NCI-H2029 treated with DMSO at 0.1 percent for 48 hours (cell line): ENCODE results near the gene RRM2.

ENCODE experiments used
- DNase-seq: peaks from one replicate; lab custom pipeline; 2025; lab: John Stamatoyannopoulos, UW

The RRM2 gene

DNA sequence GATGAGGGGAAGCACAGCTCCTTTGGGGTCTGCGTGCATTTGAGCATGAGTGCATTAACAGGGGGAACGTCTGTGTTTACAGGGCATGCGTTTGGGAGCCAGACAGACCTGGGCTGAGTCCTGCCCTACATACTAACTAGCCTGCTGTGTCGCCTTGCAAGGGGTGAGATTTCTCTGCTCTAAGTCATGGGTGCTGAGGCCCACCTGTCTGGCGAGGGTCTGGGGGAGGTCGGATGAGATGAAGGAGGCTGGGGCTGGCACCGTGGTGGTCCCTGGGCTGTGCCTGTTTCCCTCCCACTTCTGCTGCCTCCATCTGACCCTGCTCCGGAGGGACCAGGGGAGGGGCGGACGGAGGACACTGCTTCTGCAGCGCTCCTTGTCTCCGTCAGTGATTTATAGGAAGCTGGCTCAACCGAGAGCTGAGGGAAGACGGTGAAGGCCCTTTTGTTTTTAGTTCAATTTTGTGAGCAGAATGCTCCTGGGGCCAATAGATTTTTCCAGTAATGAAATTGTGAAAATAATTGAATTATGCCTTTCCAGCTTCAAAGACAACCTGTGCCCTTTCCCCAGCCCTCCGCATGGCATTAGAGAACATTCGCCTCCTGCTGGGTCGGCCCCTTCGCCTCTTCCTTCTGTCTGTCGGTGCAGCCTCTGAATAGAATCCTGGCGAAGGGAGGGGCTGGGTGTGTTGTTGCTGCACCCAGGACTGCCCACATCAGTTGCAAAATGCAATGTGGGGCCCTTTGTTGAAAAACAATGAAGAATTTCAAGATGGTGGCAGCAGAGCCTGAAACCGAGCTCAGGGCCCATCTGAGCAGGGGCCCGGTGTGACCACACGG lies 49.7 kb downstream of the RRM2 start:
- no peak for DNase-seq

DNA sequence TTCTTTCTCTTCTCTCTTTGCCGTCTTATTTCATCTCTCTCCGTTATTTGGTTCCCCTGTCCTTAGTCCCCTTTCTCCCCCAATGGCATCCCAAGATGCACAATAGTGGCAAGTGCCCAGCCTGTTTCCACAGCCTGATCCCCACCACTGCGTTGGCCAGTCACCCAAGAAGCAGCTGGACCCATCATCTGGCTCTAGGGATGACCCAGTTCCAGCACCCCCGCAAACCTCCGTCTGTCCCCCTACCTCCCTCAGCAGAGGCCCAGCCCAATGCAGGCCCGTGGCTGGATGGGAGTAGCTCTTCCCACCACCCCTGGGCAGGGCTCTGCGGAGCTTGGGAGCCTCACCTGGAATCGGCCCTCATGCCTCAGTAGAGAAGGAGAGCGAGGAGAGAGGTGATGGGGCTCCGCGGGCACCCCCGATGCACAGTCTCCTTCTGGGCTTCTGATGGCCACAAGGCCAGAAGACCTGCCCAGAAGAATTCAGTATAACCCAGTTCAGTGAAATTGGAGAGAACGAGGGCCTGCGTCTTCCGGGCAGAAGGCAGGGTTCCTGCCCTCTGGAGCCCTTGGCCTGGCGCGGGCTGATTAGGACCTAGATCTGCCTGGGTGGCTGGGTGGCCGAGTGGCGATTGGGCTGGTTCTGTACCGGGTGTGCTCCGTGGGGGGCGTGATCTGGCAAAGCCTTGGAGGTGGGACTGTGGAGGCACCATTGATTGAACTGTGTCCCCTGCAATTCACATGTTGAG lies 50.9 kb downstream of the RRM2 start:
- DNase-seq = no peak

DNA sequence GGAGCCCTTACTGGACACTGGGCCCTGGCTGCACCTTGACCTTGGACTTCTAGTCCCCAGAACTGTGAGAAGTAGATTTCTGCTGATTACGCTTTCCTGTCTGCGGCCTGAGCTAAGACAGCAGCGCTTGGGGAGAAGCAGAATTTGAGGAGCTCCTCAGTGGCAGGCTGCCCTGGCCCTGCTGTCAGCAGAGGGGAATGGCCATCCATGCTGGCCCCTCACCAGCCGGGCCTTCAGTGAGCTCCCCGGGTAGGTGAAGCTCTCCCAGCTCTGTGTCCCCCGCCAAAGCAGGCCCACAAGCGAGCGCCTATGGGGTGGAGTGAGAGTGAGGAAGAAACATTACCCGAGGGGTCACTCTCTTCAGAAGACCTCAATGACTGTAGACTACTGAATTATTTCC lies 51.6 kb downstream of the RRM2 start:
- DNase-seq = no peak

DNA sequence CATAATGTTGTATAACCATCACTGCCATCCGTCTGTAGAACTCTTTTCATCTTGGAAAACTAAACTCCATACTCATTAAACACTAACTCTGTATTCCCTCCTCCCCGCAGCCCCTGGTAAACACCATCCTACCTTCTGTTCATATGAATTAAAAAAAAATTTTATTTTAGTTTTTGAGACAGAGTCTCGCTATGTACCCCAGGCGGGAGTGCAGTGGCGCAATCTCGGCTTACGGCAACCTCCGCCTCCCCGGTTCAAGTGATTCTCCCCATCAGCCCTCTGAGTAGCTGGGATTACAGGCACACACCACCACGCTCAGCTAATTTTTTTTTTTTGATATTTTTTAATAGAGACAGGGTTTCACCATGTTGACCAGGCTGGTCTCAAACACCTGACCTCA lies 52.9 kb downstream of the RRM2 start:
- no peak for DNase-seq

DNA sequence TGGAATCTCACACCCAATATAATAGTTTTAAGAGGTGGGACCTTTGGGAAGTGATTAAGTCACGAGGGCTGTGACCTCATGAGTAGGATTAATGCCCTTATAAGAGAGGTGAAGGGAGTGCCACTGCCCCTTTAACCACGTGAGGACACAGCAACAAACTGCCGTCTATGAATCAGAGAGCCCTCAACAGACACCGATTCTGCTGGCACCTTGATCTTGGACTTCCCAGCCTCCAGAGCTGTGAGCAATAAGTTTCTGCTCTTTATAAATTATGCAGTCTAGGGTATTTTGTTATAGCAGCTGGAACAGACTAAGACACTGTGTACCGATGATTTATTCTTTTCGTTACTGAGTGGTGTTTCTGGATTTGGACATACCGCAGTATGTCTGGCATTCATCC lies 56.2 kb downstream of the RRM2 start:
- DNase-seq = no peak

DNA sequence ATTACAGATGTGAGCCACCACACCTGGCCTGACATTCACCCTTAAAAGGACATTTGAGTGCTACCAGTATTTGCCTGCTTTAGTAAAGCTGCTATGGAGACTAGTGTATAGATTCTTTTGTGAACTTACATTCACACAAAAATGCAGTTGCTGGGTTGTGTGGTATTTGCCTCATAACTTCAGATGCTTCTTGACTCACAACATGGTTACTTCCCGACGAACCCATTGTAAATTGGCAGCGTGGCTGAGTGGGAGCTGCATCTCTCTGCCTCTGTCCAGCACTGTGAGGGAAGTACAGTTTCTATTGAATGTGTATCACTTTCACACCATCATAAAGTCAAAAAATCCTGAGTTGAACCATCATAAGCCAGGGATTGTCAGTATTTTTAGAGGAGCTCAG lies 56.9 kb downstream of the RRM2 start:
- DNase-seq = no peak

DNA sequence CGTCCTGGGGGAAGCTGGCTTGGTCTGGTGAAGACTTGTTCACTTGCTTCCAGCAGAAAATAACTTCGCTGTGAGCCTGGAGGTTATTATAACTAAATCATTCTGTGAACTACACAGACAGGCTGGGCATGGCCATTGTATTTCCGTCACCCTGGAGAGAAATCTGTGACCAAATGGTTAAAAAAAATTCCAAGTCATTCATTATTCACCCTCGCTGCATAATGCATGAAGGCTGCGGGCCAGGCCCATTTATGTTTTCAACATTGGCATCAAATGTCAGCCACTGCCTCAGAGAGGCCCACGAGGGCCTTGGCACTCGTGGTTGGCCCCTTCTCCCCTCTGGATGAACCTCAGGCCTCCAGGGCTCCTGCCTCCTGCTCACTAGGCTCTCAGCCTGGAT lies 57.7 kb downstream of the RRM2 start:
- no peak for DNase-seq
